WTC11 (cell line): ENCODE measurements around the gene EMP2. TPM values are rescaled to one million over a fixed set of nuclear protein-coding genes. Genes with fewer than 3 reads are reported as not detected.
A peak's percentile ranks its signal among the peaks of the same experiment; 100 is the strongest.

Experiments used
- ATAC-seq: fragments of 200-7000 bp; cut with Tn5 transposase; 2 replicates; pipeline ENCODE4 v1.10.0; 2021; ENCODE audit warnings: mild to moderate bottlenecking, moderate library complexity
- CTCF ChIA-PET: fragments of 300-600 bp; sonication (Branson Sonifier 250); formaldehyde crosslinking; loops from one replicate; lab custom pipeline; 2021; ENCODE audit warnings: antibody characterized with exemption; lab: Charles Lee
- POLR2A ChIA-PET: fragments of 350-600 bp; sonication (Branson Sonifier 250); formaldehyde crosslinking; loops from one replicate; lab custom pipeline; 2021; ENCODE audit warnings: antibody characterized with exemption; lab: Charles Lee
- DNase-seq: peaks from one replicate; pipeline ENCODE4 v3.0.0; 2021; ENCODE audit warnings: low spot score
- H3K27ac Mint-ChIP-seq: 2 replicates; pipeline ENCODE4 v1.8.0; 2021; ENCODE audit warnings: mixed read lengths
- H3K27me3 Mint-ChIP-seq: 2 replicates; pipeline ENCODE4 v1.8.0; 2021; ENCODE audit warnings: low read depth, mild to moderate bottlenecking, moderate library complexity, mixed read lengths
- H3K36me3 Mint-ChIP-seq: 2 replicates; pipeline ENCODE4 v1.8.0; 2021; ENCODE audit warnings: mixed read lengths
- H3K4me1 Mint-ChIP-seq: 2 replicates; pipeline ENCODE4 v1.8.0; 2022; ENCODE audit warnings: mixed read lengths
- H3K4me3 Mint-ChIP-seq: 2 replicates; pipeline ENCODE4 v1.8.0; 2021; ENCODE audit warnings: mild to moderate bottlenecking, moderate library complexity, mixed read lengths
- H3K9me3 Mint-ChIP-seq: 2 replicates; pipeline ENCODE4 v1.8.0; 2021; ENCODE audit warnings: mixed read lengths
- AR ChIP-seq: fragments of 250-450 bp; sonication (Bioruptor Pico); IDR thresholded peaks from 2 replicates; pipeline ENCODE4 v1.9.0; 2021; ENCODE audit warnings: mild to moderate bottlenecking
- ATF3 ChIP-seq: sonication (generic); formaldehyde crosslinking; conservative IDR thresholded peaks from 2 replicates; pipeline ENCODE4 v1.8.1; 2022; ENCODE audit warnings: mild to moderate bottlenecking, missing genetic modification reagents
- CREM ChIP-seq: sonication (generic); formaldehyde crosslinking; IDR thresholded peaks from 2 replicates; pipeline ENCODE4 v1.8.1; 2022; ENCODE audit warnings: mild to moderate bottlenecking, missing genetic modification reagents, moderate library complexity
- E2F4 ChIP-seq: sonication (generic); formaldehyde crosslinking; IDR thresholded peaks from 2 replicates; pipeline ENCODE4 v1.8.1; 2022; ENCODE audit warnings: low read depth, mild to moderate bottlenecking, moderate library complexity, missing genetic modification reagents, borderline replicate concordance
- E2F5 ChIP-seq: sonication (generic); formaldehyde crosslinking; IDR thresholded peaks from 2 replicates; pipeline ENCODE4 v1.8.1; 2022; ENCODE audit warnings: mild to moderate bottlenecking, moderate library complexity, missing genetic modification reagents
- ELF4 ChIP-seq: sonication (generic); formaldehyde crosslinking; IDR thresholded peaks from 2 replicates; pipeline ENCODE4 v1.8.1; 2022; ENCODE audit warnings: low read depth, mild to moderate bottlenecking, moderate library complexity, missing genetic modification reagents
- EMX1 ChIP-seq: fragments of 250-450 bp; sonication (Bioruptor Pico); IDR thresholded peaks from 2 replicates; pipeline ENCODE4 v1.8.0; 2021; ENCODE audit warnings: mild to moderate bottlenecking
- FOXP4 ChIP-seq: sonication (generic); formaldehyde crosslinking; IDR thresholded peaks from 2 replicates; pipeline ENCODE4 v1.8.0; 2022; ENCODE audit warnings: mild to moderate bottlenecking, missing genetic modification reagents
- GTF2I ChIP-seq: fragments of 250-450 bp; sonication (Bioruptor Pico); conservative IDR thresholded peaks from 2 replicates; pipeline ENCODE4 v1.4.0; 2021; ENCODE audit warnings: mild to moderate bottlenecking
- IRF2 ChIP-seq: sonication (generic); formaldehyde crosslinking; IDR thresholded peaks from 2 replicates; pipeline ENCODE4 v1.8.0; 2022; ENCODE audit warnings: low read depth, missing genetic modification reagents, borderline replicate concordance
- MAX ChIP-seq: sonication (generic); formaldehyde crosslinking; IDR thresholded peaks from 2 replicates; pipeline ENCODE4 v1.8.0; 2022; ENCODE audit warnings: mild to moderate bottlenecking, missing genetic modification reagents
- NFATC4 ChIP-seq: fragments of 250-450 bp; sonication (Bioruptor Pico); IDR thresholded peaks from 2 replicates; pipeline ENCODE4 v1.9.0; 2021; ENCODE audit warnings: mild to moderate bottlenecking
- NFYB ChIP-seq: sonication (generic); formaldehyde crosslinking; conservative IDR thresholded peaks from 2 replicates; pipeline ENCODE4 v1.8.0; 2022; ENCODE audit warnings: low read depth, missing genetic modification reagents
- NR2C2 ChIP-seq: sonication (generic); formaldehyde crosslinking; IDR thresholded peaks from 2 replicates; pipeline ENCODE4 v1.8.0; 2022; ENCODE audit warnings: mild to moderate bottlenecking, missing genetic modification reagents
- NR3C1 ChIP-seq: sonication (generic); formaldehyde crosslinking; conservative IDR thresholded peaks from 2 replicates; pipeline ENCODE4 v1.8.1; 2023; ENCODE audit warnings: low read depth, mild to moderate bottlenecking, missing genetic modification reagents
- PRRX2 ChIP-seq: fragments of 250-450 bp; sonication (Bioruptor Pico); IDR thresholded peaks from 2 replicates; pipeline ENCODE4 v1.8.0; 2021; ENCODE audit warnings: mild to moderate bottlenecking
- TEAD4 ChIP-seq: sonication (generic); formaldehyde crosslinking; IDR thresholded peaks from 2 replicates; pipeline ENCODE4 v1.8.0; 2022; ENCODE audit warnings: mild to moderate bottlenecking, missing genetic modification reagents
- TP53 ChIP-seq: sonication (generic); formaldehyde crosslinking; IDR thresholded peaks from 2 replicates; pipeline ENCODE4 v1.8.1; 2023; ENCODE audit warnings: mild to moderate bottlenecking, missing genetic modification reagents
- ZBTB21 ChIP-seq: sonication (generic); formaldehyde crosslinking; IDR thresholded peaks from 2 replicates; pipeline ENCODE4 v1.8.1; 2023; ENCODE audit warnings: mild to moderate bottlenecking, missing genetic modification reagents, borderline replicate concordance
- ZMAT4 ChIP-seq: fragments of 250-450 bp; sonication (Bioruptor Pico); IDR thresholded peaks from 2 replicates; pipeline ENCODE4 v1.9.0; 2021; ENCODE audit warnings: mild to moderate bottlenecking
- ZNF219 ChIP-seq: sonication (generic); formaldehyde crosslinking; IDR thresholded peaks from 2 replicates; pipeline ENCODE4 v1.8.0; 2023; ENCODE audit warnings: missing genetic modification reagents, mild to moderate bottlenecking, borderline replicate concordance
- ZNF671 ChIP-seq: fragments of 250-450 bp; sonication (Bioruptor Pico); IDR thresholded peaks from 2 replicates; pipeline ENCODE4 v1.8.0; 2021; ENCODE audit warnings: mild to moderate bottlenecking
- ZSCAN18 ChIP-seq: fragments of 250-450 bp; sonication (Bioruptor Pico); IDR thresholded peaks from 2 replicates; pipeline ENCODE4 v2.1.2; 2022; ENCODE audit warnings: mild to moderate bottlenecking, moderate library complexity
- total RNA-seq: library from RNA; stranded (reverse); gene quantifications from 3 replicates; pipeline ENCODE4 v1.2.3, GENCODE V29; 2021

EMP2 gene
- total RNA-seq, 1 experiment from 2014 or later = 16.4 TPM

- ChIA-PET CTCF (interaction anchor here (0.8 to 4.0 kb wide), 7 partner anchors 10 to 342 kb away, joined by 3 to 22 read pairs (median 4); no protein-coding TSS in a partner anchor), POLR2A (interaction anchor here (0.8 kb wide), 1 partner anchor 156 kb away, joined by 3 read pairs; no protein-coding TSS in a partner anchor)
- no peak for DNase-seq
- TF ChIP-seq NFYB (CRISPR knock-in tag) = no peak
- TF ChIP-seq PRRX2 (CRISPR knock-in tag) = no peak
- no peak for TF ChIP-seq MAX (CRISPR knock-in tag)
- no peak for TF ChIP-seq ATF3 (CRISPR knock-in tag)
- TF ChIP-seq IRF2 (CRISPR knock-in tag) = no peak
- no peak for TF ChIP-seq TEAD4 (CRISPR knock-in tag)
- TF ChIP-seq FOXP4 (CRISPR knock-in tag) = no peak
- no peak for TF ChIP-seq ZSCAN18
- no peak for TF ChIP-seq ZNF671 (CRISPR knock-in tag)
- no peak for TF ChIP-seq CREM (CRISPR knock-in tag)
- TF ChIP-seq NR3C1 = no peak
- no peak for TF ChIP-seq EMX1
- TF ChIP-seq E2F4 (CRISPR knock-in tag) = no peak
- no peak for TF ChIP-seq TP53 (CRISPR knock-in tag)
- TF ChIP-seq GTF2I (CRISPR knock-in tag) = no peak
- no peak for TF ChIP-seq NFATC4 (CRISPR knock-in tag)
- no peaks in the 10 kb centered on the region for H3K36me3 Mint-ChIP-seq
- H3K4me3 Mint-ChIP-seq = peak overlapping the region; percentile 15; the same call in 1 of the 2 replicates
- H3K27ac Mint-ChIP-seq = no peak overlapping the region
- H3K4me1 Mint-ChIP-seq = peaks cover 47% of the 10 kb centered on the region
- H3K9me3 Mint-ChIP-seq = no peaks in the 10 kb centered on the region
- ATAC-seq = no peak
- H3K27me3 Mint-ChIP-seq = peaks cover 10% of the 10 kb centered on the region
These were observed 3.8 kb downstream of the EMP2 start for GRCh38 chr16:10576390-10577304.

- CTCF ChIA-PET = interaction anchor here (0.5 to 4.0 kb wide), 2 partner anchors 9 to 1067 kb away, joined by 3 to 22 read pairs; no protein-coding TSS in a partner anchor
- H3K27ac Mint-ChIP-seq = no peak overlapping the region
- H3K27me3 Mint-ChIP-seq = peaks cover 10% of the 10 kb centered on the region
- no peaks in the 10 kb centered on the region for H3K36me3 Mint-ChIP-seq
- no peak overlapping the region for H3K4me3 Mint-ChIP-seq
- POLR2A ChIA-PET = no interaction called here
- ATAC-seq = no peak
- no peaks in the 10 kb centered on the region for H3K9me3 Mint-ChIP-seq
- H3K4me1 Mint-ChIP-seq = peaks cover 40% of the 10 kb centered on the region
- DNase-seq = no peak
- TF ChIP-seq ELF4 (CRISPR knock-in tag) (no peak), ZBTB21 (CRISPR knock-in tag) (no peak), NR2C2 (no peak), ZNF219 (no peak), ZMAT4 (CRISPR knock-in tag) (no peak), AR (CRISPR knock-in tag) (no peak), E2F5 (CRISPR knock-in tag) (no peak)
These were observed 4.8 kb downstream of the EMP2 start for GRCh38 chr16:10575506-10576130.
